ENCODE data around the gene HNRNPUL1.

The HNRNPUL1 gene

GRCh38 chr19:41234512-41235168 lies 29.5 kb upstream of the HNRNPUL1 start:
- no peak for DNase-seq

- DNase-seq = no peak
These were observed 28.7 kb upstream of the HNRNPUL1 start for GRCh38 chr19:41235480-41235879.

GRCh38 chr19:41238244-41238643 lies 25.9 kb upstream of the HNRNPUL1 start:
- DNase-seq = peak in 2 of 14 donors; percentile 10 to 16

- no peak for DNase-seq
These were observed 24.8 kb upstream of the HNRNPUL1 start for GRCh38 chr19:41239363-41239762.

GRCh38 chr19:41239961-41240574 lies 24.1 kb upstream of the HNRNPUL1 start:
- DNase-seq = no peak

- DNase-seq = no peak
These were observed 22.3 kb upstream of the HNRNPUL1 start for GRCh38 chr19:41241859-41242258.

GRCh38 chr19:41244117-41244516 lies 20.1 kb upstream of the HNRNPUL1 start:
- DNase-seq = no peak

GRCh38 chr19:41245843-41246242 lies 18.3 kb upstream of the HNRNPUL1 start:
- no peak for DNase-seq

- no peak for DNase-seq
These were observed 15.3 kb upstream of the HNRNPUL1 start for GRCh38 chr19:41248895-41249294.

GRCh38 chr19:41249707-41250423 lies 14.3 kb upstream of the HNRNPUL1 start:
- DNase-seq = no peak

- no peak for DNase-seq
These were observed 10.5 kb upstream of the HNRNPUL1 start for GRCh38 chr19:41253660-41254059.

GRCh38 chr19:41255171-41255570 lies 9.0 kb upstream of the HNRNPUL1 start:
- no peak for DNase-seq

GRCh38 chr19:41261474-41262190 lies 2.5 kb upstream of the HNRNPUL1 start:
- peak in 2 of 14 donors; percentile 3 to 22 for DNase-seq

GRCh38 chr19:41263042-41263849 lies 926 bp upstream of the HNRNPUL1 start:
- DNase-seq = peak in 11 of 14 donors; percentile 23 to 94 (median 79)

- DNase-seq = peak in 4 of 14 donors; percentile 32 to 64 (median 46)
These were observed 616 bp downstream of the HNRNPUL1 start for GRCh38 chr19:41264581-41265394.

GRCh38 chr19:41265395-41266153 lies 1.4 kb downstream of the HNRNPUL1 start:
- peak in 3 of 14 donors; percentile 3 to 44 (median 4) for DNase-seq

- DNase-seq = no peak
These were observed 4.9 kb downstream of the HNRNPUL1 start for GRCh38 chr19:41269055-41269454.

GRCh38 chr19:41269571-41269970 lies 5.4 kb downstream of the HNRNPUL1 start:
- no peak for DNase-seq

- DNase-seq = no peak
These were observed 8.9 kb downstream of the HNRNPUL1 start for GRCh38 chr19:41273076-41273475.

GRCh38 chr19:41274802-41275201 lies 10.6 kb downstream of the HNRNPUL1 start:
- no peak for DNase-seq

Data from C1 segment of cervical spinal cord (tissue), 14 donors.